H1 (cell line): ENCODE data around the gene WDR90. TPM values are rescaled to one million over a fixed set of nuclear protein-coding genes. Genes with fewer than 3 reads are reported as not detected.
A peak's percentile ranks its signal among the peaks of the same experiment; 100 is the strongest.

Experiments used
- ATF2 ChIP-seq: IDR thresholded peaks from 2 replicates; pipeline ENCODE4 v1.6.1; 2012; ENCODE audit warnings: low read length, inconsistent platforms
- BRCA1 ChIP-seq: IDR thresholded peaks from 2 replicates; pipeline ENCODE4 v1.6.1; 2012; ENCODE audit warnings: low read depth, low read length, improper control_type of control experiment
- CBX8 ChIP-seq: fragments of 300-800, 300-1000 bp; sonication (generic); IDR thresholded peaks from 2 replicates; pipeline ENCODE4 v1.7.1; 2016; ENCODE audit warnings: low read depth, low read length, borderline replicate concordance
- EGR1 ChIP-seq: IDR thresholded peaks from 2 replicates; pipeline ENCODE4 v1.6.1; 2011; ENCODE audit warnings: low read depth, low read length, borderline replicate concordance
- EP300 ChIP-seq, 2 experiments: IDR thresholded peaks; 1 replicate in 1 of 2; 2 replicates in 1 of 2; pipeline ENCODE4 v1.6.1; 2011 to 2012; ENCODE audit warnings: low read depth in 2 of 2, low read length in 2 of 2, mild to moderate bottlenecking in 2 of 2, borderline replicate concordance in 1 of 2, inconsistent platforms in 1 of 2, moderate library complexity in 1 of 2
- EZH2 ChIP-seq: fragments of 200-600 bp; sonication (generic); IDR thresholded peaks from 2 replicates; pipeline ENCODE4 v1.7.1; 2012; ENCODE audit warnings: low read depth, mild to moderate bottlenecking, moderate library complexity, low read length, inconsistent platforms; ENCODE audit not compliant: severe bottlenecking
- JUND ChIP-seq: IDR thresholded peaks from 2 replicates; pipeline ENCODE4 v1.6.1; 2011; ENCODE audit warnings: mild to moderate bottlenecking, improper control_type of control experiment, low read length
- KDM1A ChIP-seq: fragments of 200-600, 300-600 bp; sonication (generic); IDR thresholded peaks from 2 replicates; pipeline ENCODE4 v1.7.1; 2016; ENCODE audit warnings: mild to moderate bottlenecking, low read length, borderline replicate concordance
- MAX ChIP-seq: IDR thresholded peaks from 2 replicates; pipeline ENCODE4 v1.6.1; 2012; ENCODE audit warnings: inconsistent platforms
- NANOG ChIP-seq: IDR thresholded peaks from 2 replicates; pipeline ENCODE4 v1.6.1; 2011; ENCODE audit warnings: low read length, low read depth, mild to moderate bottlenecking, inconsistent platforms; ENCODE audit not compliant: insufficient read depth, poor library complexity, severe bottlenecking
- NRF1 ChIP-seq: IDR thresholded peaks from 2 replicates; pipeline ENCODE4 v1.6.1; 2011; ENCODE audit warnings: mild to moderate bottlenecking, low read depth, low read length, improper control_type of control experiment
- POU5F1 ChIP-seq: IDR thresholded peaks from 2 replicates; pipeline ENCODE4 v1.6.1; 2011; ENCODE audit warnings: low read depth, mild to moderate bottlenecking, low read length, moderate library complexity
- SIRT6 ChIP-seq: IDR thresholded peaks from one replicate; pipeline ENCODE4 v1.7.1; 2012; ENCODE audit warnings: low read length, inconsistent platforms
- SP1 ChIP-seq: IDR thresholded peaks from 2 replicates; pipeline ENCODE4 v1.6.1; 2011; ENCODE audit warnings: low read depth, low read length
- SRF ChIP-seq: IDR thresholded peaks from 2 replicates; pipeline ENCODE4 v1.6.1; 2011; ENCODE audit warnings: mild to moderate bottlenecking, low read depth, low read length, moderate library complexity
- SUZ12 ChIP-seq: fragments of 200-600 bp; sonication (generic); IDR thresholded peaks from 2 replicates; pipeline ENCODE4 v1.6.1; 2012; ENCODE audit warnings: mild to moderate bottlenecking, inconsistent platforms, low read length, moderate library complexity, mixed read lengths
- TAF7 ChIP-seq: optimal IDR thresholded peaks from 2 replicates; pipeline ENCODE3; 2011; ENCODE audit warnings: low read depth, mild to moderate bottlenecking, inconsistent platforms, low read length, moderate library complexity, borderline replicate concordance
- TBP ChIP-seq: IDR thresholded peaks from 2 replicates; pipeline ENCODE4 v1.6.1; 2011; ENCODE audit warnings: low read depth, low read length, improper control_type of control experiment
- TEAD4 ChIP-seq: IDR thresholded peaks from 2 replicates; pipeline ENCODE4 v1.6.1; 2012; ENCODE audit warnings: low read depth, low read length, inconsistent platforms, mixed read lengths
- USF2 ChIP-seq: IDR thresholded peaks from 2 replicates; pipeline ENCODE4 v1.6.1; 2011; ENCODE audit warnings: low read length, improper control_type of control experiment
- polyA plus RNA-seq, 7 experiments: library from polyadenylated mRNA; depleted of rRNA in 3 of 7; stranded (reverse) in 5 of 7; unstranded in 2 of 7; fragments of >200 nt in 5 of 7; fragments of 200-250 nt in 2 of 7; gene quantifications; 1 replicate in 5 of 7; 2 replicates in 1 of 7; 4 replicates in 1 of 7; pipeline versions ENCODE4 v1.2.1 to v1.2.3, GENCODE V29; 2011 to 2013; ENCODE audit warnings: missing spikeins in 2 of 7, mixed read lengths in 2 of 7
- total RNA-seq: library from RNA; stranded (reverse); fragmentation: NEBNext Ultra II Directional; extraction: Animal tissue kit (Norgen Biotek cat#: 25700); gene quantifications from 2 replicates; pipeline ENCODE4 v1.2.1, GENCODE V29; 2021

The WDR90 gene
- total and polyA plus RNA-seq, 2 of the 8 experiments (the other 6 are each of a cell fraction or from before 2014, with no cell fraction given), result 24.0 to 47.2 TPM

GRCh38 chr16:700684-701584 lies 51.8 kb downstream of the WDR90 start (continued):
- TF ChIP-seq ATF2, result no peak
- no peak for TF ChIP-seq SP1
- peak; percentile 56 for TF ChIP-seq EZH2
- TF ChIP-seq NRF1, result no peak
- TF ChIP-seq TBP, result no peak
- peak; percentile 67 for TF ChIP-seq MAX
- TF ChIP-seq CBX8, result no peak
- peak; percentile 32 for TF ChIP-seq TAF7
- no peak for TF ChIP-seq TEAD4
- no peak for TF ChIP-seq BRCA1
- peak; percentile 44; the same call in 1 of the 2 replicates for TF ChIP-seq SUZ12
- no peak for TF ChIP-seq POU5F1
- 0 out of 2 replicates have a peak, but pooled peaks have one; percentile 31 for TF ChIP-seq EGR1
- no peak for TF ChIP-seq SRF
- TF ChIP-seq SIRT6, result no peak
- no peak for TF ChIP-seq EP300 (IDR thresholded peaks at IDR 0.05; ENCODE audit: borderline replicate concordance in 1 of 2, low read depth in 2 of 2, low read length in 2 of 2)
- TF ChIP-seq NANOG, result no peak
- no peak for TF ChIP-seq KDM1A
- no peak for TF ChIP-seq JUND
- TF ChIP-seq USF2, result no peak
